Measurements from ENCODE around the gene POLR3H.

POLR3H gene

GRCh38 chr22:41480397-41480735, 63.9 kb downstream of the POLR3H start:
- no peak for FAIRE-seq

GRCh38 chr22:41479671-41480396, 64.4 kb downstream of the POLR3H start:
- FAIRE-seq: no peak

- no peak for FAIRE-seq
Measured at GRCh38 chr22:41478891-41479521, 65.3 kb downstream of the POLR3H start.

GRCh38 chr22:41478473-41478872, 65.8 kb downstream of the POLR3H start:
- no peak for FAIRE-seq
